ENCODE measurements around the gene CPN1.
"Not testable (repeated sequence)": the region's sequence is repeated elsewhere in the genome, so short reads cannot be mapped to it uniquely, and the experiment has no call there.

Gene CPN1

GRCh38 chr10:100027416-100027815 lies 54.3 kb downstream of the CPN1 start:
- Mint-ChIP-seq H3K27ac (no peak overlapping the region), H3K27me3 (peaks cover 0 to 8% of the 10 kb centered on the region in 2 donors), H3K9me3 (no peaks in the 10 kb centered on the region), H3K4me1 (ENCODE audit: low read depth in 2 of 2) (no peaks in the 10 kb centered on the region), H3K4me3 (no peak overlapping the region), H3K36me3 (ENCODE audit: insufficient read depth) (no peaks in the 10 kb centered on the region)
- DNase-seq (no peak), ATAC-seq (replicated peaks) (no peak)

- Mint-ChIP-seq H3K4me1 (ENCODE audit: low read depth in 2 of 2) (peaks cover 0 to under 1% of the 10 kb centered on the region in 2 donors), H3K36me3 (ENCODE audit: insufficient read depth) (no peaks in the 10 kb centered on the region), H3K9me3 (no peaks in the 10 kb centered on the region), H3K27me3 (peaks cover 0 to 8% of the 10 kb centered on the region in 2 donors), H3K4me3 (no peak overlapping the region), H3K27ac (no peak overlapping the region)
- no peak for DNase-seq
- no peak for ATAC-seq (replicated peaks)
Observed at GRCh38 chr10:100025576-100025975, 56.1 kb downstream of the CPN1 start.

- Mint-ChIP-seq H3K4me3 (no peak overlapping the region), H3K9me3 (no peaks in the 10 kb centered on the region), H3K36me3 (ENCODE audit: insufficient read depth) (no peaks in the 10 kb centered on the region), H3K27me3 (peaks cover 0 to 8% of the 10 kb centered on the region in 2 donors), H3K27ac (no peak overlapping the region), H3K4me1 (ENCODE audit: low read depth in 2 of 2) (peaks cover 6 to 7% of the 10 kb centered on the region in 2 donors)
- ATAC-seq (replicated peaks) (no peak), DNase-seq (no peak)
Observed at GRCh38 chr10:100024748-100025147, 56.9 kb downstream of the CPN1 start.

- no peaks in the 10 kb centered on the region for H3K36me3 Mint-ChIP-seq (ENCODE audit: insufficient read depth)
- no peak overlapping the region for H3K4me3 Mint-ChIP-seq
- no peaks in the 10 kb centered on the region for H3K9me3 Mint-ChIP-seq
- no peak overlapping the region for H3K27ac Mint-ChIP-seq
- no peak for DNase-seq
- H3K4me1 Mint-ChIP-seq (ENCODE audit: low read depth in 2 of 2) = peaks cover 6 to 7% of the 10 kb centered on the region in 2 donors
- no peaks in the 10 kb centered on the region for H3K27me3 Mint-ChIP-seq
- no peak for ATAC-seq (replicated peaks)
Observed at GRCh38 chr10:100022403-100022802, 59.3 kb downstream of the CPN1 start.

GRCh38 chr10:100021322-100021721 lies 60.3 kb downstream of the CPN1 start:
- ATAC-seq (replicated peaks) (no peak), DNase-seq (no peak)
- Mint-ChIP-seq H3K4me1 (ENCODE audit: low read depth in 2 of 2) (peaks cover 6 to 7% of the 10 kb centered on the region in 2 donors), H3K27ac (no peak overlapping the region), H3K36me3 (ENCODE audit: insufficient read depth) (no peaks in the 10 kb centered on the region), H3K4me3 (no peak overlapping the region), H3K27me3 (no peaks in the 10 kb centered on the region), H3K9me3 (no peaks in the 10 kb centered on the region)

GRCh38 chr10:100020886-100021253 lies 60.8 kb downstream of the CPN1 start:
- Mint-ChIP-seq H3K4me1 (ENCODE audit: low read depth in 2 of 2) (peaks cover 6 to 7% of the 10 kb centered on the region in 2 donors), H3K4me3 (no peak overlapping the region), H3K36me3 (ENCODE audit: insufficient read depth) (no peaks in the 10 kb centered on the region), H3K27me3 (no peaks in the 10 kb centered on the region), H3K9me3 (no peaks in the 10 kb centered on the region), H3K27ac (peak overlapping the region in 1 of 2 donors; percentile 2)
- DNase-seq = no peak
- ATAC-seq (replicated peaks) = no peak

GRCh38 chr10:100020142-100020885 lies 61.4 kb downstream of the CPN1 start:
- H3K4me1 Mint-ChIP-seq (ENCODE audit: low read depth in 2 of 2) = peaks cover 6 to 7% of the 10 kb centered on the region in 2 donors

GRCh38 chr10:100019787-100020141 lies 61.9 kb downstream of the CPN1 start:
- Mint-ChIP-seq H3K4me1 (ENCODE audit: low read depth in 2 of 2) (peaks cover 6 to 7% of the 10 kb centered on the region in 2 donors), H3K27me3 (no peaks in the 10 kb centered on the region), H3K9me3 (no peaks in the 10 kb centered on the region), H3K27ac (peak overlapping the region; percentile 2 to 5), H3K4me3 (no peak overlapping the region), H3K36me3 (ENCODE audit: insufficient read depth) (no peaks in the 10 kb centered on the region)
- DNase-seq = no peak
- no peak for ATAC-seq (replicated peaks)

More at GRCh38 chr10:100020142-100020885, 61.4 kb downstream of the CPN1 start:
- Mint-ChIP-seq H3K36me3 (ENCODE audit: insufficient read depth) (no peaks in the 10 kb centered on the region), H3K27me3 (no peaks in the 10 kb centered on the region), H3K4me3 (no peak overlapping the region), H3K27ac (peak overlapping the region; percentile 2 to 5), H3K9me3 (no peaks in the 10 kb centered on the region)
- peak; percentile 85 for ATAC-seq (replicated peaks)
- DNase-seq = peak in 1 of 3 experiments; percentile 3

- no peak for DNase-seq
- H3K27me3 Mint-ChIP-seq = no peaks in the 10 kb centered on the region
- no peak overlapping the region for H3K4me3 Mint-ChIP-seq
- H3K4me1 Mint-ChIP-seq (ENCODE audit: low read depth in 2 of 2) = peaks cover 10% of the 10 kb centered on the region in 2 donors
- H3K9me3 Mint-ChIP-seq = no peaks in the 10 kb centered on the region
- ATAC-seq (replicated peaks) = no peak
- H3K36me3 Mint-ChIP-seq (ENCODE audit: insufficient read depth) = peaks cover 4% of the 10 kb centered on the region
- peak overlapping the region in 1 of 2 donors; percentile 49 for H3K27ac Mint-ChIP-seq
Observed at GRCh38 chr10:100014071-100014762, 67.5 kb downstream of the CPN1 start.

GRCh38 chr10:100013621-100014020 lies 68.0 kb downstream of the CPN1 start:
- H3K9me3 Mint-ChIP-seq = no peaks in the 10 kb centered on the region
- H3K36me3 Mint-ChIP-seq (ENCODE audit: insufficient read depth) = peaks cover 7% of the 10 kb centered on the region
- no peaks in the 10 kb centered on the region for H3K27me3 Mint-ChIP-seq
- H3K4me1 Mint-ChIP-seq (ENCODE audit: low read depth in 2 of 2) = peaks cover 14 to 15% of the 10 kb centered on the region in 2 donors
- DNase-seq = no peak
- ATAC-seq (replicated peaks) = no peak
- H3K27ac Mint-ChIP-seq = peak overlapping the region in 1 of 2 donors; percentile 49
- H3K4me3 Mint-ChIP-seq = no peak overlapping the region

GRCh38 chr10:100011906-100012305 lies 69.8 kb downstream of the CPN1 start:
- H3K4me1 Mint-ChIP-seq (ENCODE audit: low read depth in 2 of 2) = peaks cover 25 to 26% of the 10 kb centered on the region in 2 donors

GRCh38 chr10:100009793-100010676 lies 71.6 kb downstream of the CPN1 start, which contains the start of gene DNMBP:
TSS of gene DNMBP (minus strand) at chr10:100009947. CDS start at chr10:99972124, 37,823 bp downstream.
- peaks cover 32 to 33% of the 10 kb centered on the region in 2 donors for H3K4me1 Mint-ChIP-seq (ENCODE audit: low read depth in 2 of 2)
- DNase-seq = peak; percentile 75 to 83 (median 77)

More at GRCh38 chr10:100011906-100012305, 69.8 kb downstream of the CPN1 start:
- not testable (repeated sequence) for H3K4me3 Mint-ChIP-seq; H3K27ac Mint-ChIP-seq; H3K36me3 Mint-ChIP-seq (ENCODE audit: insufficient read depth); H3K9me3 Mint-ChIP-seq; DNase-seq; ATAC-seq (replicated peaks); H3K27me3 Mint-ChIP-seq

GRCh38 chr10:100009283-100009792 lies 72.3 kb downstream of the CPN1 start:
- ATAC-seq (replicated peaks) (peak; percentile 71), DNase-seq (peak in 1 of 3 experiments; percentile 1)
- H3K9me3 Mint-ChIP-seq = no peaks in the 10 kb centered on the region
- H3K4me1 Mint-ChIP-seq (ENCODE audit: low read depth in 2 of 2) = peaks cover 32 to 33% of the 10 kb centered on the region in 2 donors
- no peaks in the 10 kb centered on the region for H3K27me3 Mint-ChIP-seq
- peak overlapping the region; percentile 89 to 91 for H3K4me3 Mint-ChIP-seq
- H3K27ac Mint-ChIP-seq = peak overlapping the region; percentile 62 to 65
- H3K36me3 Mint-ChIP-seq (ENCODE audit: insufficient read depth) = peaks cover 7% of the 10 kb centered on the region

More at GRCh38 chr10:100009793-100010676, 71.6 kb downstream of the CPN1 start, which contains the start of gene DNMBP:
- ATAC-seq (replicated peaks) = peak; percentile 96
- no peaks in the 10 kb centered on the region for H3K9me3 Mint-ChIP-seq
- peak within 1 kb of the TSS; percentile 62 to 74 for H3K27ac Mint-ChIP-seq
- peak within 1 kb of the TSS; percentile 89 to 91 for H3K4me3 Mint-ChIP-seq
- peaks cover 7% of the 10 kb centered on the region for H3K36me3 Mint-ChIP-seq (ENCODE audit: insufficient read depth)
- H3K27me3 Mint-ChIP-seq = no peaks in the 10 kb centered on the region
